ENCODE data around the gene FYN.

Gene FYN

GRCh38 chr6:111812060-111813038, 60.9 kb downstream of the FYN start:
- ChIA-PET POLR2A (no interaction called here), CTCF (interaction anchor here (1.0 to 1.4 kb wide), 3 partner anchors 21 to 230 kb away, joined by 3 to 4 read pairs (median 3); no protein-coding TSS in a partner anchor)
- DNase-seq (ENCODE audit: low read depth, low spot score) = no peak
- TF ChIP-seq CTCF (IDR thresholded peaks at IDR 0.05; ENCODE audit: insufficient read depth, low read length, missing control alignments) = no peak
- H3K4me3 ChIP-seq (ENCODE audit: low read depth, low read length) = no peak overlapping the region

GRCh38 chr6:111810294-111811131, 62.7 kb downstream of the FYN start:
- ChIA-PET CTCF (no interaction called here), POLR2A (no interaction called here)
- no peak for DNase-seq (ENCODE audit: low read depth, low spot score)
- no peak for TF ChIP-seq CTCF (IDR thresholded peaks at IDR 0.05; ENCODE audit: insufficient read depth, low read length, missing control alignments)
- no peak overlapping the region for H3K4me3 ChIP-seq (ENCODE audit: low read depth, low read length)

- ChIA-PET CTCF (no interaction called here), POLR2A (no interaction called here)
Observed at GRCh38 chr6:111809766-111810165, 63.5 kb downstream of the FYN start.

GRCh38 chr6:111809264-111809663, 64.0 kb downstream of the FYN start:
- ChIA-PET CTCF (no interaction called here), POLR2A (no interaction called here)
- no peak for TF ChIP-seq CTCF (IDR thresholded peaks at IDR 0.05; ENCODE audit: insufficient read depth, low read length, missing control alignments)
- H3K4me3 ChIP-seq (ENCODE audit: low read depth, low read length) = no peak overlapping the region
- DNase-seq (ENCODE audit: low read depth, low spot score) = no peak

More at GRCh38 chr6:111809766-111810165, 63.5 kb downstream of the FYN start:
- H3K4me3 ChIP-seq (ENCODE audit: low read depth, low read length) = no peak overlapping the region
- DNase-seq (ENCODE audit: low read depth, low spot score) = no peak
- TF ChIP-seq CTCF (IDR thresholded peaks at IDR 0.05; ENCODE audit: insufficient read depth, low read length, missing control alignments) = no peak

- no peak for TF ChIP-seq CTCF (IDR thresholded peaks at IDR 0.05; ENCODE audit: insufficient read depth, low read length, missing control alignments)
- DNase-seq (ENCODE audit: low read depth, low spot score) = no peak
- CTCF ChIA-PET = no interaction called here
- no peak overlapping the region for H3K4me3 ChIP-seq (ENCODE audit: low read depth, low read length)
- POLR2A ChIA-PET = no interaction called here
Observed at GRCh38 chr6:111808493-111808892, 64.8 kb downstream of the FYN start.
